Tibial nerve (tissue), 4 donors: ENCODE measurements around the gene CD247. TPM values are rescaled to one million over a fixed set of nuclear protein-coding genes. Genes with fewer than 3 reads are reported as not detected.

Experiments used
- DNase-seq, 2 donors: peaks; one replicate each; pipeline ENCODE4 v3.0.0-alpha.2; 2019; ENCODE audit warnings: low spot score in 2 of 2
- H3K27ac ChIP-seq, 4 donors: fragments of 200-600 bp; sonication (generic) in 3 of 4; one replicate each; pipeline ENCODE4 v1.5.1; 2017 to 2019; ENCODE audit warnings: mild to moderate bottlenecking in 1 of 4
- H3K27me3 ChIP-seq, 2 donors: fragments of 200-600 bp; sonication (generic) in 1 of 2; one replicate each; pipeline versions ENCODE4 v1.5.1 to v1.6.0; 2017 to 2019
- H3K36me3 ChIP-seq, 3 donors: fragments of 200-600 bp; sonication (generic); one replicate each; pipeline ENCODE4 v1.5.1; 2018 to 2019
- H3K4me1 ChIP-seq, 4 donors: fragments of 200-600 bp; sonication (generic) in 3 of 4; one replicate each; pipeline ENCODE4 v1.5.1; 2017 to 2019
- H3K4me3 ChIP-seq, 4 donors: fragments of 200-600 bp; sonication (generic) in 3 of 4; one replicate each; pipeline ENCODE4 v1.5.1; 2017 to 2019; ENCODE audit warnings: mild to moderate bottlenecking in 1 of 4, moderate library complexity in 1 of 4
- H3K9me3 ChIP-seq, 4 donors: fragments of 200-600 bp; sonication (generic) in 3 of 4; one replicate each; pipeline ENCODE4 v1.5.1; 2017 to 2019
- EP300 ChIP-seq, 2 donors: sonication (generic); formaldehyde crosslinking; IDR thresholded peaks; one replicate each; pipeline ENCODE4 v1.6.1; 2017; ENCODE audit warnings: antibody characterized with exemption in 2 of 2, mild to moderate bottlenecking in 1 of 2
- POLR2A ChIP-seq, 2 donors: fragments of 450-650 bp; IDR thresholded peaks; one replicate each; pipeline ENCODE4 v1.6.1; 2017; ENCODE audit warnings: antibody characterized with exemption in 2 of 2, mild to moderate bottlenecking in 2 of 2, moderate library complexity in 2 of 2
- WGBS, 2 donors: methylation state at CpG; one replicate each; pipeline ENCODE4 v1.1.5; 2018; 5-methylcytosine and 5-hydroxymethylcytosine counted together
- total RNA-seq, 4 donors: library from RNA; depleted of rRNA; stranded (reverse); fragments of >200 nt; gene quantifications; one replicate each; pipeline ENCODE4 v1.1.0, GENCODE V29; 2016
- TF ChIP-seq, protein P1 (sequence below), 5 experiments: fragments of 200-600 bp in 3 of 5; fragments of 450-650 bp in 2 of 5; sonication (generic) in 3 of 5; IDR thresholded peaks; one replicate each; pipeline ENCODE4 v1.5.1; 2016 to 2019; ENCODE audit warnings: antibody characterized with exemption in 5 of 5, mild to moderate bottlenecking in 3 of 5, moderate library complexity in 2 of 5

Gene CD247
- total RNA-seq, 4 donors from 2014 or later: 1.2 to 1.5 (median 1.4) TPM; not detected in 1

DNA sequence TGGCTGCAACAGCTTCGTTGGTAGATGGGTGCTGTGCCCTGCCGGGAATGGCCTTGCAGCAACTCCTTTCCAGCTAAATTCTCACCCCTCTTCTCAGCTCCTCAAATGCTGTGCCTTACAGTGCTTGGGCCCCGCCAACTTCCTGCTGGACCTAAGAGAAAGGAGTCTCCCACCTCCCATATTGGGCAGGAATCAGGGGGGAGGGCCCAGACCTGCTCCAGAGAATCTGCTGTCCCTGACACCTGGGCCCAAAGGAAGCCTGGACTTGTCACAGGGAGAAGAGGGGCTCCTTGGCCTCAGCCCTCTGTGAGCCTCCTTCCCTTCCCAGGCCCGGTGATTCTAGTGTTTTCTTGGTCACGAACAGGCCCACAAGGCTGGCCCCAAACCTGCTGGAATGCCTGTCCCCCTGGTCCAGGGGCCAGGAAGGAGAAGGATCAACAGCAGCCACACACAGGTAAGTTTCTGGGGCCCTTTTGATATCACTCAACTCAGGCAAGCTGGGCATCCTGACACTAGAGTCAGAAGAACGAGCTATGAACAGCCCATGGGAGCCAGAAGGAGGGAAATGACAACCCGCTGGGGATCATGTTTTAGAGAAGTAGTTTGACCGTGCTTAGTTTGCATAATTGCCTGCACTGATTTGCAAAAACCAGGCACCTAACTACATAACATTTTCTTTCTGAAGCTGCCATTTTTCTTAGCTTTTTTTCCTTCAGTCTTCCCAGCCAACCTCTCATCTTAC lies 86.2 kb downstream of the CD247 start:
- H3K36me3 ChIP-seq: no peaks in the 10 kb centered on the region
- WGBS, 2 donors: 78 to 84% methylated on average over 6 to 8 of the region's 8 CpGs
- H3K27me3 ChIP-seq: no peaks in the 10 kb centered on the region
- H3K4me1 ChIP-seq: no peaks in the 10 kb centered on the region
- no peak for TF ChIP-seq EP300 (IDR thresholded peaks at IDR 0.05)
- TF ChIP-seq, protein P1, sequence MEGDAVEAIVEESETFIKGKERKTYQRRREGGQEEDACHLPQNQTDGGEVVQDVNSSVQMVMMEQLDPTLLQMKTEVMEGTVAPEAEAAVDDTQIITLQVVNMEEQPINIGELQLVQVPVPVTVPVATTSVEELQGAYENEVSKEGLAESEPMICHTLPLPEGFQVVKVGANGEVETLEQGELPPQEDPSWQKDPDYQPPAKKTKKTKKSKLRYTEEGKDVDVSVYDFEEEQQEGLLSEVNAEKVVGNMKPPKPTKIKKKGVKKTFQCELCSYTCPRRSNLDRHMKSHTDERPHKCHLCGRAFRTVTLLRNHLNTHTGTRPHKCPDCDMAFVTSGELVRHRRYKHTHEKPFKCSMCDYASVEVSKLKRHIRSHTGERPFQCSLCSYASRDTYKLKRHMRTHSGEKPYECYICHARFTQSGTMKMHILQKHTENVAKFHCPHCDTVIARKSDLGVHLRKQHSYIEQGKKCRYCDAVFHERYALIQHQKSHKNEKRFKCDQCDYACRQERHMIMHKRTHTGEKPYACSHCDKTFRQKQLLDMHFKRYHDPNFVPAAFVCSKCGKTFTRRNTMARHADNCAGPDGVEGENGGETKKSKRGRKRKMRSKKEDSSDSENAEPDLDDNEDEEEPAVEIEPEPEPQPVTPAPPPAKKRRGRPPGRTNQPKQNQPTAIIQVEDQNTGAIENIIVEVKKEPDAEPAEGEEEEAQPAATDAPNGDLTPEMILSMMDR (IDR thresholded peaks at IDR 0.05): no peak
- TF ChIP-seq POLR2A (IDR thresholded peaks at IDR 0.05): no peak
- H3K27ac ChIP-seq: no peak overlapping the region
- no peak for DNase-seq
- H3K4me3 ChIP-seq: no peak overlapping the region
- peaks cover 0 to 6% (median 0%) of the 10 kb centered on the region in 4 donors for H3K9me3 ChIP-seq

DNA sequence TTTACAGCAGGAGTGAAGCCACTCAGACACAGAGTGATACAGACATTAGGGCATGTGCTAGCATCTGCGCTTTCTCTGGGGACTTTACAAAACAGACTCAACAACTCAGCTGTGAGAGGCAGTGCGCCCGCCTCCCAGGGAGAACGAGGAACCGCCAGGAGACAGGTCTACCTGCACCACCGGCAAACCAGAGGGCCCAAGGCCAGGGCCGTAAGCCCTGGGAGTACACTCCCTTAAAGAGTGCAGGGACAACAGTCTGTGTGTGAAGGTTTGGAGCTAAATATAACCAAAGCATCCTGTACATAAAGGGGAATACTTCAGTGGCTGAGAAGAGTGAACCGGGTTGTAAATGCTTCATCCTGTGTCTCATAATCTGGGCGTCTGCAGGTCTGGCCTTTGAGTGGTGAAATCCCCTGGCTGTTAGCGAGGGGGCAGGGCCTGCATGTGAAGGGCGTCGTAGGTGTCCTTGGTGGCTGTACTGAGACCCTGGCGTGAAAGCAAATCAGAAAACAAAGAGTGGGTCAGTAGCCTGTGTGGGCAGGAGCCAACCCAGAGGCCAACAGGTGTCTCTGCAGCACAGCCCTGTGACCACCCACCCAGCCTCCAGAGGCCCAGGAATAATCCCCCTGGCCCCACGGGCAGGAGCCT lies 86.9 kb downstream of the CD247 start:
- TF ChIP-seq EP300 (IDR thresholded peaks at IDR 0.05) (no peak), POLR2A (IDR thresholded peaks at IDR 0.05) (no peak)
- TF ChIP-seq, protein P1 (IDR thresholded peaks at IDR 0.05): no peak
- 78 to 79% methylated on average over 14 of the region's 14 CpGs for WGBS, 2 donors
- DNase-seq: no peak
- Histone ChIP-seq H3K4me3 (no peak overlapping the region), H3K4me1 (no peaks in the 10 kb centered on the region), H3K36me3 (no peaks in the 10 kb centered on the region), H3K9me3 (peaks cover 0 to 6% (median 0%) of the 10 kb centered on the region in 4 donors), H3K27ac (no peak overlapping the region), H3K27me3 (no peaks in the 10 kb centered on the region)

DNA sequence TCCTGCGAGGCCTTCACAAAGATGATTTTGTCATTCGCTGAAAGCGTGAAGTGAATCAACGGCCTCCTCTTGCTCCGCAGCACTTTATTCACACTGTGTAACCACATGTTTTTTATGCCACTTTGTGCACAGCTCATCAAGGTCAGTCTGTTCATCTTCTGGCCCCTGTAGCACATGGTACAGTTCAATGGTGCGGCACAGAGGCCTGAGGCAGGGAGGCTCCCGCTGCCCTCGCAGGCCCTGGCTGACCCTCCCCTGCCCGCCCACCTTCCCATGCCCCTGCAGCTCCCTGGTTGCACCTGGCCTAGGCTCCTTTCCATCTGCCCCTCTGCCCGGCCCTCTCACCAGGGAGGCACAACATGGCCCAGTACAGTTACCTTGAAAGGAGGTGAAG lies 87.5 kb downstream of the CD247 start:
- TF ChIP-seq, protein P1 (IDR thresholded peaks at IDR 0.05): no peak
- TF ChIP-seq POLR2A (IDR thresholded peaks at IDR 0.05): no peak
- TF ChIP-seq EP300 (IDR thresholded peaks at IDR 0.05): no peak
- Histone ChIP-seq H3K36me3 (no peaks in the 10 kb centered on the region), H3K9me3 (peaks cover 0 to 6% (median 0%) of the 10 kb centered on the region in 4 donors), H3K4me3 (no peak overlapping the region), H3K27ac (no peak overlapping the region), H3K4me1 (no peaks in the 10 kb centered on the region), H3K27me3 (no peaks in the 10 kb centered on the region)
- DNase-seq: no peak
- WGBS, 2 donors: 78% methylated on average over 8 to 10 of the region's 10 CpGs

DNA sequence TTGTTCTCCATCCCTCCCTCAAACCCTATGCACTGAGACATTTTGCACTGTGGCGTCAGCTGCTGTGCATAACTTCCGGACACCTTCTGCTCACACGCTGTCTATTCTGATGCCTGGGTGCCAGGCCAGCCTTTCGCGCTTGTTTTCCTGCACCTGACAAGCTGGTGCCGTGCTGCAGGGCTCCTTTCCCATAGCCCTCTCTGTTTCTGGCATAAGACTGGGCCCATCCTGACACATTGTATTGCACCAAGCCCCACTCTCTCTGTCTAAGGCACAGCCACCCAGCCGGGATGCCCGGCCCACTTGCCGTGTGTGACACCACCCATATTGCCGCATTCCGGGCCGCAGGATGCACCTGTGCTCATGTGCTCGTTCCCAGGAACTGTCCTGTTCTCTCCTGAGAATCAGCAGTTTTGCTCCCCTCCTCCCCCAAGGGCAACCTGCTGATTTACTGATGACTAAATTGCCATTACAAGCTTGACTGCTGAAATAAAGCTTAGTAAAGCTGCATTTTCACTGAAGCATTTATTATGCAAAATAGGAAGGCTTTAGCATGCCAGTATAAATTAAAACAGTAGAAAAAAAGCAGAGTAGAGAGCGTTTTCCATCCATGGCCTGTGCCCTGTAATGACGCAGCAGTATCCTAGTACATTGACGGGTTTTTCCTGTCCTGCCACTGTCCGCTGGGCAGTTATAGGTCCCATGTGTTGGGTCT lies 88.0 kb downstream of the CD247 start:
- no peak for DNase-seq
- 72 to 77% methylated on average over 17 of the region's 17 CpGs for WGBS, 2 donors
- no peak overlapping the region for H3K27ac ChIP-seq

More for the DNA sequence above, 88.0 kb downstream of the CD247 start:
- TF ChIP-seq POLR2A (IDR thresholded peaks at IDR 0.05): no peak
- TF ChIP-seq EP300 (IDR thresholded peaks at IDR 0.05): no peak
- TF ChIP-seq, protein P1 (IDR thresholded peaks at IDR 0.05): no peak
- H3K4me3 ChIP-seq: no peak overlapping the region
- no peaks in the 10 kb centered on the region for H3K36me3 ChIP-seq
- H3K4me1 ChIP-seq: no peaks in the 10 kb centered on the region
- H3K9me3 ChIP-seq: peaks cover 0 to under 1% (median 0%) of the 10 kb centered on the region in 4 donors
- no peaks in the 10 kb centered on the region for H3K27me3 ChIP-seq
